H1 (cell line): Measurements from ENCODE around the gene DHTKD1. TPM values are rescaled to one million over a fixed set of nuclear protein-coding genes. Genes with fewer than 3 reads are reported as not detected.

Source experiments
- CTCF ChIA-PET: fragments of 300-600 bp; sonication (Branson Sonifier 250); formaldehyde crosslinking; loops from one replicate; lab custom pipeline; 2021; ENCODE audit not compliant: partially characterized antibody; lab: Charles Lee
- POLR2A ChIA-PET: fragments of 300-600 bp; sonication (Branson Sonifier 250); formaldehyde crosslinking; loops from one replicate; lab custom pipeline; 2021; ENCODE audit warnings: inconsistent platforms; ENCODE audit not compliant: partially characterized antibody; lab: Charles Lee
- DNase-seq, 2 experiments: peaks; one replicate each; pipeline versions ENCODE4 v3.0.0 to v3.0.0-alpha.2; 2010 to 2022; ENCODE audit warnings: low spot score in 2 of 2, low read depth in 1 of 2, mixed read lengths in 1 of 2
- FAIRE-seq: peaks from 2 replicates; lab custom pipeline; 2011; peaks lifted over from hg19 to GRCh38; lab: Jason Lieb, UNC
- H2AFZ ChIP-seq: 2 replicates; pipeline ENCODE4 v1.8.1; 2012; ENCODE audit warnings: low read length, inconsistent platforms
- H2AK5ac ChIP-seq: 2 replicates; pipeline ENCODE4 v1.6.1; 2013; ENCODE audit warnings: low read depth, low read length
- H2BK120ac ChIP-seq: replicated peaks from 2 replicates; pipeline ENCODE3; 2013; ENCODE audit warnings: low read depth, low read length, inconsistent platforms
- H2BK12ac ChIP-seq: 2 replicates; pipeline ENCODE4 v1.6.1; 2013; ENCODE audit warnings: low read depth, low read length
- H2BK15ac ChIP-seq: 2 replicates; pipeline ENCODE4 v1.6.1; 2013; ENCODE audit warnings: low read length
- H2BK20ac ChIP-seq: 2 replicates; pipeline ENCODE4 v1.6.1; 2013; ENCODE audit warnings: low read length
- H2BK5ac ChIP-seq: 2 replicates; pipeline ENCODE4 v1.6.1; 2013; ENCODE audit warnings: low read depth, low read length
- H3K14ac ChIP-seq: 2 replicates; pipeline ENCODE4 v1.6.1; 2013; ENCODE audit warnings: inconsistent platforms; ENCODE audit not compliant: insufficient read length
- H3K18ac ChIP-seq: 2 replicates; pipeline ENCODE4 v1.6.1; 2013; ENCODE audit warnings: low read length; ENCODE audit errors: extremely low read depth
- H3K23ac ChIP-seq: 2 replicates; pipeline ENCODE4 v1.6.1; 2013; ENCODE audit warnings: inconsistent platforms; ENCODE audit not compliant: insufficient read length
- H3K23me2 ChIP-seq: 2 replicates; pipeline ENCODE4 v1.6.1; 2013; ENCODE audit warnings: low read depth, low read length
- H3K27ac ChIP-seq: 2 replicates; pipeline ENCODE4 v1.6.1; 2011; ENCODE audit warnings: low read depth, low read length, inconsistent platforms
- H3K27me3 ChIP-seq, 4 experiments: replicated peaks in 1 of 4; 1 replicate in 1 of 4; 2 replicates in 3 of 4; pipeline versions ENCODE4 v1.6.1 to v1.8.1; 2011 to 2013; ENCODE audit warnings: low read length in 3 of 4, mild to moderate bottlenecking in 3 of 4, inconsistent platforms in 2 of 4, mixed read lengths in 2 of 4, moderate library complexity in 1 of 4; ENCODE audit not compliant: control insufficient read depth in 3 of 4, insufficient read depth in 3 of 4; ENCODE audit errors: extremely low read depth in 1 of 4
- H3K36me3 ChIP-seq, 4 experiments: 2 replicates each; pipeline versions ENCODE4 v1.6.1 to v1.8.1; 2011 to 2013; ENCODE audit warnings: mild to moderate bottlenecking in 4 of 4, low read length in 3 of 4, moderate library complexity in 2 of 4, control low read depth in 1 of 4, inconsistent platforms in 1 of 4; ENCODE audit not compliant: insufficient read depth in 4 of 4, control insufficient read depth in 2 of 4
- H3K4ac ChIP-seq: replicated peaks from 2 replicates; pipeline ENCODE3; 2013; ENCODE audit warnings: low read length, low read depth, mixed read lengths, inconsistent platforms; ENCODE audit not compliant: insufficient read length
- H3K4me1 ChIP-seq, 4 experiments: replicated peaks in 1 of 4; 1 replicate in 1 of 4; 2 replicates in 3 of 4; pipeline versions ENCODE4 v1.6.1 to v1.8.1; 2011 to 2013; ENCODE audit warnings: low read length in 3 of 4, inconsistent platforms in 2 of 4, mixed read lengths in 1 of 4; ENCODE audit not compliant: insufficient read depth in 4 of 4, control insufficient read depth in 3 of 4
- H3K4me2 ChIP-seq, 2 experiments: 2 replicates each; pipeline versions ENCODE4 v1.6.1 to v1.8.1; 2011 to 2013; ENCODE audit warnings: low read depth in 2 of 2, low read length in 2 of 2, control low read depth in 1 of 2, inconsistent platforms in 1 of 2, mild to moderate bottlenecking in 1 of 2; ENCODE audit not compliant: insufficient read depth in 1 of 2
- H3K4me3 ChIP-seq, 4 experiments: fragments of 200-600, 300-600 bp in 1 of 4; sonication (generic), shearing (Covaris generic), sonication (Bioruptor Twin) in 1 of 4; 2 replicates each; pipeline versions ENCODE4 v1.5.1 to v1.8.1; 2011 to 2016; ENCODE audit warnings: low read length in 4 of 4, low read depth in 3 of 4, control low read depth in 2 of 4, inconsistent platforms in 2 of 4, mild to moderate bottlenecking in 2 of 4, mixed read lengths in 1 of 4, moderate library complexity in 1 of 4; ENCODE audit not compliant: insufficient read depth in 2 of 4; ENCODE audit errors: extremely low read depth in 1 of 4
- H3K56ac ChIP-seq: replicated peaks from 2 replicates; pipeline ENCODE3; 2013; ENCODE audit warnings: low read depth, mild to moderate bottlenecking, mixed read lengths, low read length, inconsistent platforms; ENCODE audit not compliant: insufficient read length
- H3K79me1 ChIP-seq: 2 replicates; pipeline ENCODE4 v1.6.1; 2013; ENCODE audit warnings: low read depth, low read length, control low read depth
- H3K79me2 ChIP-seq, 2 experiments: 2 replicates each; pipeline versions ENCODE4 v1.6.1 to v1.8.1; 2012 to 2013; ENCODE audit warnings: low read length in 2 of 2, mild to moderate bottlenecking in 2 of 2, inconsistent platforms in 1 of 2; ENCODE audit not compliant: insufficient read depth in 2 of 2, control insufficient read depth in 1 of 2
- H3K9ac ChIP-seq, 4 experiments: replicated peaks in 1 of 4; 1 replicate in 1 of 4; 2 replicates in 3 of 4; pipeline versions ENCODE4 v1.6.1 to v1.8.1; 2011 to 2013; ENCODE audit warnings: low read depth in 3 of 4, low read length in 3 of 4, control low read depth in 2 of 4, mild to moderate bottlenecking in 2 of 4, moderate library complexity in 2 of 4, inconsistent platforms in 1 of 4; ENCODE audit errors: extremely low read depth in 1 of 4
- H3K9me3 ChIP-seq, 2 experiments: 2 replicates each; pipeline versions ENCODE4 v1.6.1 to v1.8.1; 2012 to 2013; ENCODE audit warnings: mild to moderate bottlenecking in 2 of 2, moderate library complexity in 2 of 2, control low read depth in 1 of 2, inconsistent platforms in 1 of 2, low read depth in 1 of 2, low read length in 1 of 2, mixed read lengths in 1 of 2; ENCODE audit not compliant: insufficient read depth in 2 of 2
- H4K20me1 ChIP-seq, 2 experiments: replicated peaks in 1 of 2; 2 replicates each; pipeline versions ENCODE3 to v1.8.1; 2011 to 2013; ENCODE audit warnings: inconsistent platforms in 2 of 2, low read length in 2 of 2, mild to moderate bottlenecking in 1 of 2; ENCODE audit not compliant: insufficient read depth in 2 of 2, control insufficient read depth in 1 of 2
- H4K5ac ChIP-seq: 2 replicates; pipeline ENCODE4 v1.6.1; 2013; ENCODE audit warnings: low read length, low read depth, mixed read lengths, inconsistent platforms; ENCODE audit not compliant: insufficient read length
- H4K8ac ChIP-seq: 2 replicates; pipeline ENCODE4 v1.8.0; 2013; ENCODE audit warnings: mild to moderate bottlenecking, moderate library complexity, low read length, inconsistent platforms; ENCODE audit not compliant: insufficient read depth; ENCODE audit errors: extremely low read depth
- H4K91ac ChIP-seq: replicated peaks from 2 replicates; pipeline ENCODE3; 2013; ENCODE audit warnings: low read length, mixed read lengths, inconsistent platforms; ENCODE audit not compliant: insufficient read length
- CHD2 ChIP-seq: IDR thresholded peaks from 2 replicates; pipeline ENCODE4 v1.6.1; 2012; ENCODE audit warnings: low read length, improper control_type of control experiment
- EP300 ChIP-seq, 2 experiments: IDR thresholded peaks; 1 replicate in 1 of 2; 2 replicates in 1 of 2; pipeline ENCODE4 v1.6.1; 2011 to 2012; ENCODE audit warnings: low read depth in 2 of 2, low read length in 2 of 2, mild to moderate bottlenecking in 2 of 2, borderline replicate concordance in 1 of 2, inconsistent platforms in 1 of 2, moderate library complexity in 1 of 2
- YY1 ChIP-seq: IDR thresholded peaks from 2 replicates; pipeline ENCODE4 v1.6.1; 2011; ENCODE audit warnings: low read depth, mild to moderate bottlenecking, low read length
- WGBS, 2 experiments: shearing (Covaris generic) in 1 of 2; methylation state at CpG; one replicate each; pipeline versions ENCODE4 v1.1.6 to v1.1.7; 2013 to 2015; ENCODE audit warnings: low lambda C conversion rate in 2 of 2, mixed read lengths in 2 of 2, inconsistent platforms in 1 of 2, low coverage in 1 of 2, missing lambda C conversion rate in 1 of 2; ENCODE audit not compliant: insufficient replicate concordance in 2 of 2, insufficient coverage in 1 of 2, insufficient read length in 1 of 2; ENCODE audit errors: extremely low coverage in 1 of 2, missing lambda C conversion rate in 1 of 2; 5-methylcytosine and 5-hydroxymethylcytosine counted together
- polyA plus RNA-seq, 7 experiments: library from polyadenylated mRNA; depleted of rRNA in 3 of 7; stranded (reverse) in 5 of 7; unstranded in 2 of 7; fragments of >200 nt in 5 of 7; fragments of 200-250 nt in 2 of 7; gene quantifications; 1 replicate in 5 of 7; 2 replicates in 1 of 7; 4 replicates in 1 of 7; pipeline versions ENCODE4 v1.2.1 to v1.2.3, GENCODE V29; 2011 to 2013; ENCODE audit warnings: missing spikeins in 2 of 7, mixed read lengths in 2 of 7
- total RNA-seq: library from RNA; stranded (reverse); fragmentation: NEBNext Ultra II Directional; extraction: Animal tissue kit (Norgen Biotek cat#: 25700); gene quantifications from 2 replicates; pipeline ENCODE4 v1.2.1, GENCODE V29; 2021

Gene DHTKD1
- total and polyA plus RNA-seq, 2 of the 8 experiments (the other 6 are each of a cell fraction or from before 2014, with no cell fraction given) = 49.8 to 74.9 TPM

DNA sequence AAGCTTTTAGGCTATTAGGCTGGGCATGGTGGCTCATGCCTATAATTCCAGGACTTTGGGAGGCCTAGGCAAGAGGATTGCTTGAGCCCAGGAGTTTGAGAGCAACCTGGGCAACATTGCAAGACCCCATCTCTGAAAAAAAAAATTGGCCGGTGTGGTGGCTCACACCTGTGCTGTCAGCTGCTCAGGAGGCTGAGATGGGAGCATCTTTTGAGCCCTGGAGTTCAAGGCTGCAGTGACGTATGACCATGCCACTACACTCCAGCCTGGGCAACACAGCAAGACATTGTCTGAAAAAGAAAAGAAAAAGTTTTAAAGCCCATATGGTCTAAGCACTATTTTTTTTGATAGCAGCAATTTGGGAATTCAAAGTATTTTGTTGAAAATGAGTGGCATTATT is 44.9 kb downstream of the DHTKD1 start:
- Histone ChIP-seq H2BK5ac (no peak overlapping the region), H3K14ac (no peak overlapping the region), H2BK120ac (no peak overlapping the region), H3K79me2 (no peaks in the 10 kb centered on the region), H2BK12ac (no peak overlapping the region), H3K27ac (no peak overlapping the region), H3K4ac (no peak overlapping the region), H3K27me3 (no peaks in the 10 kb centered on the region), H3K18ac (no peak overlapping the region), H3K4me2 (no peak overlapping the region), H4K8ac (no peak overlapping the region), H3K23me2 (no peaks in the 10 kb centered on the region), H4K5ac (no peak overlapping the region), H3K4me3 (no peak overlapping the region), H2AK5ac (no peak overlapping the region), H2BK20ac (no peak overlapping the region), H4K20me1 (peaks cover 0 to 2% of the 10 kb centered on the region in 2 experiments), H2AFZ (no peak overlapping the region), H3K23ac (no peak overlapping the region), H3K9me3 (no peaks in the 10 kb centered on the region), H4K91ac (no peak overlapping the region), H3K4me1 (no peaks in the 10 kb centered on the region), H3K36me3 (peaks cover 7 to 55% (median 37%) of the 10 kb centered on the region in 4 experiments), H3K9ac (no peak overlapping the region), H3K79me1 (no peaks in the 10 kb centered on the region), H2BK15ac (no peak overlapping the region), H3K56ac (no peak overlapping the region)
- FAIRE-seq (no peak), DNase-seq (no peak)
- ChIA-PET POLR2A (interaction anchor here (0.6 kb wide), 1 partner anchor 108 kb away, joined by 3 read pairs; no protein-coding TSS in a partner anchor), CTCF (no interaction called here)
- 92% methylated on average over 2 of the region's 2 CpGs; no CpG with 5 or more reads in 1 of the 2 experiments for WGBS, 2 experiments
- TF ChIP-seq CHD2 = no peak
- TF ChIP-seq EP300 (IDR thresholded peaks at IDR 0.05; ENCODE audit: borderline replicate concordance in 1 of 2, low read depth in 2 of 2, low read length in 2 of 2) = no peak
- TF ChIP-seq YY1 = no peak
